Thyroid gland (tissue), 4 donors: ENCODE data around the gene GTF2A1.

Experiments used
- POLR2A ChIP-seq, 2 donors: fragments of 450-650 bp; IDR thresholded peaks; one replicate each; pipeline ENCODE4 v1.6.1; 2017; ENCODE audit warnings: antibody characterized with exemption in 2 of 2, mild to moderate bottlenecking in 2 of 2, moderate library complexity in 1 of 2
- TF ChIP-seq, protein P1 (sequence below), 6 experiments: fragments of 200-600 bp in 3 of 6; fragments of 450-650 bp in 3 of 6; sonication (generic) in 3 of 6; IDR thresholded peaks; one replicate each; pipeline ENCODE4 v1.5.1; 2016 to 2019; ENCODE audit warnings: antibody characterized with exemption in 6 of 6, mild to moderate bottlenecking in 2 of 6, inconsistent platforms in 1 of 6, moderate library complexity in 1 of 6

GRCh38 chr14:81260732-81261131 is 40.0 kb upstream of the GTF2A1 start:
- TF ChIP-seq, protein P1, sequence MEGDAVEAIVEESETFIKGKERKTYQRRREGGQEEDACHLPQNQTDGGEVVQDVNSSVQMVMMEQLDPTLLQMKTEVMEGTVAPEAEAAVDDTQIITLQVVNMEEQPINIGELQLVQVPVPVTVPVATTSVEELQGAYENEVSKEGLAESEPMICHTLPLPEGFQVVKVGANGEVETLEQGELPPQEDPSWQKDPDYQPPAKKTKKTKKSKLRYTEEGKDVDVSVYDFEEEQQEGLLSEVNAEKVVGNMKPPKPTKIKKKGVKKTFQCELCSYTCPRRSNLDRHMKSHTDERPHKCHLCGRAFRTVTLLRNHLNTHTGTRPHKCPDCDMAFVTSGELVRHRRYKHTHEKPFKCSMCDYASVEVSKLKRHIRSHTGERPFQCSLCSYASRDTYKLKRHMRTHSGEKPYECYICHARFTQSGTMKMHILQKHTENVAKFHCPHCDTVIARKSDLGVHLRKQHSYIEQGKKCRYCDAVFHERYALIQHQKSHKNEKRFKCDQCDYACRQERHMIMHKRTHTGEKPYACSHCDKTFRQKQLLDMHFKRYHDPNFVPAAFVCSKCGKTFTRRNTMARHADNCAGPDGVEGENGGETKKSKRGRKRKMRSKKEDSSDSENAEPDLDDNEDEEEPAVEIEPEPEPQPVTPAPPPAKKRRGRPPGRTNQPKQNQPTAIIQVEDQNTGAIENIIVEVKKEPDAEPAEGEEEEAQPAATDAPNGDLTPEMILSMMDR (IDR thresholded peaks at IDR 0.05), result no peak
- TF ChIP-seq POLR2A (IDR thresholded peaks at IDR 0.05), result no peak
